Measurements from ENCODE around the gene FRYL. TPM values are rescaled to one million over a fixed set of nuclear protein-coding genes. Genes with fewer than 3 reads are reported as not detected.
"Not testable (repeated sequence)": the region's sequence is repeated elsewhere in the genome, so short reads cannot be mapped to it uniquely, and the experiment has no call there.

Gene FRYL
- total and polyA plus RNA-seq, 12 donors = 11.7 to 60.1 (median 36.4) TPM

- Histone ChIP-seq H3K27me3 (no peaks in the 10 kb centered on the region), H3K27ac (no peak overlapping the region), H3K36me3 (no peaks in the 10 kb centered on the region), H3K4me1 (peaks cover 0 to 42% (median 17%) of the 10 kb centered on the region in 9 donors), H3K9me3 (peaks cover 0 to 17% (median 0%) of the 10 kb centered on the region in 11 donors), H3K4me3 (no peak overlapping the region)
- DNase-seq (no peak), ATAC-seq (no peak)
- 39 to 45% methylated on average over 3 of the region's 3 CpGs for WGBS, 2 donors
- TF ChIP-seq CTCF (IDR thresholded peaks at IDR 0.05) = no peak
- intact Hi-C loops (cut with DNase I) = loop anchor here in 1 of 10 donors (2.0 kb wide), 1 partner anchor 63 kb away; no protein-coding TSS in a partner anchor
Measured at GRCh38 chr4:48739560-48740019, 40.5 kb downstream of the FRYL start.

GRCh38 chr4:48738856-48739255, 41.2 kb downstream of the FRYL start:
- H3K36me3 ChIP-seq = no peaks in the 10 kb centered on the region
- H3K4me1 ChIP-seq = peaks cover 0 to 42% (median 17%) of the 10 kb centered on the region in 9 donors
- H3K27me3 ChIP-seq = no peaks in the 10 kb centered on the region
- H3K4me3 ChIP-seq = no peak overlapping the region
- intact Hi-C loops (cut with DNase I) = no loop called here
- H3K27ac ChIP-seq = no peak overlapping the region
- ATAC-seq (no peak), DNase-seq (no peak)
- peaks cover 0 to 17% (median 0%) of the 10 kb centered on the region in 11 donors for H3K9me3 ChIP-seq
- TF ChIP-seq CTCF (IDR thresholded peaks at IDR 0.05) = no peak
- 96 to 97% methylated on average over 3 of the region's 3 CpGs for WGBS, 2 donors

GRCh38 chr4:48728906-48729496, 51.1 kb downstream of the FRYL start:
- not testable (repeated sequence) for H3K27ac ChIP-seq, ATAC-seq, DNase-seq, H3K4me3 ChIP-seq, H3K9me3 ChIP-seq, H3K36me3 ChIP-seq, H3K27me3 ChIP-seq
- 83 to 87% methylated on average over 15 of the region's 15 CpGs for WGBS, 2 donors
- intact Hi-C loops (cut with DNase I) = loop anchor here in 1 of 10 donors (10.0 kb wide), 1 partner anchor 46 kb away; no protein-coding TSS in a partner anchor
- H3K4me1 ChIP-seq = peaks cover 0 to 62% (median 38%) of the 10 kb centered on the region in 9 donors

- ATAC-seq = no peak
- no peak for DNase-seq
- H3K4me1 ChIP-seq = peaks cover 0 to 65% (median 49%) of the 10 kb centered on the region in 9 donors
- no peaks in the 10 kb centered on the region for H3K9me3 ChIP-seq
- WGBS, 2 donors = 97 to 98% methylated on average over 2 of the region's 2 CpGs
- H3K4me3 ChIP-seq = no peak overlapping the region
- intact Hi-C loops (cut with DNase I) = loop anchor here in 1 of 10 donors (10.0 kb wide), 1 partner anchor 47 kb away; no protein-coding TSS in a partner anchor
- H3K36me3 ChIP-seq = no peaks in the 10 kb centered on the region
- peak overlapping the region in 1 of 10 donors; percentile 11 for H3K27ac ChIP-seq
- H3K27me3 ChIP-seq = no peaks in the 10 kb centered on the region
- TF ChIP-seq CTCF (IDR thresholded peaks at IDR 0.05) = no peak
Measured at GRCh38 chr4:48727666-48728459, 52.2 kb downstream of the FRYL start.

Data from heart right ventricle (tissue), 16 donors.